T-helper 2 cell (primary cell): Measurements from ENCODE around the gene ZNF408.
"Not testable (repeated sequence)": the region's sequence is repeated elsewhere in the genome, so short reads cannot be mapped to it uniquely, and the experiment has no call there.

Experiments used
- DNase-seq, 5 experiments: peaks; one replicate each; pipeline versions ENCODE4 v3.0.0 to v3.0.0-alpha.2; 2012 to 2022

The ZNF408 gene

DNA sequence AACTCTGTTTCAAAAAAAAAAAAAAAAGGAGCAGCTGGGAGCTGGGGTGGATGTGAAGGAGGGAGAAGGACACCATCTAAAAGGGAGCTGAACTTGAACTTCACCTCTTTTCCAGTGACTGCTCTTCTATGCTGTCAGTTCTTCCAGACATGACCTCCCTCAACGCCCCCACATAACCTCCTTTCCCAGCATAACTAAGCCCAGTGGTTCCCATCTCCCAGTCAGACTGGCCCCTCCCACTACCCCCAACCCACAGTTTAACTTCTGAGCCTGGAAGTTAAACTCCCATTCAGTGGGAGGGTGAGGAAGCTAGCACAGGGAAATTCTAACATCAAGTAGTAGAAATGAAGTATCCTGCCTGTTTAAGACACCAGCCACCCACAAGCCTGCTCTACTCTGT is 2.2 kb upstream of the ZNF408 start:
- DNase-seq = no peak

GRCh38 chr11:46701078-46701654 is 335 bp downstream of the ZNF408 start:
- no peak for DNase-seq

DNA sequence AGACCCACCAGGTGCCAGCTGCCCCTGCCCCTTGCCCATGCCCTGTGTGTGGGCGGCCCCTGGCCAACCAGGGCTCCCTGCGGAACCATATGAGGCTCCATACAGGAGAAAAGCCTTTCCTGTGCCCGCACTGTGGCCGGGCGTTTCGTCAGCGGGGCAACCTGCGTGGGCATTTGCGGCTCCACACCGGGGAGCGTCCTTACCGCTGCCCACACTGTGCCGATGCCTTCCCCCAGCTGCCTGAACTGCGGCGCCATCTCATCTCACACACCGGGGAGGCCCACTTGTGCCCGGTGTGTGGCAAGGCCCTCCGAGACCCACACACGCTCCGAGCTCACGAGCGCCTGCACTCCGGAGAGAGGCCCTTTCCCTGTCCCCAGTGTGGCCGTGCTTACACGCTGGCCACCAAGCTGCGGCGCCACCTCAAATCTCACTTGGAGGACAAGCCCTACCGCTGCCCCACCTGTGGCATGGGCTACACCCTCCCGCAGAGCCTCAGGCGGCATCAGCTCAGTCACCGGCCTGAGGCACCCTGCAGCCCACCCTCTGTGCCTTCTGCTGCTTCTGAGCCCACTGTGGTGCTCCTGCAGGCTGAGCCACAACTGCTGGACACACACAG is 4.3 kb downstream of the ZNF408 start:
- DNase-seq = no peak

DNA sequence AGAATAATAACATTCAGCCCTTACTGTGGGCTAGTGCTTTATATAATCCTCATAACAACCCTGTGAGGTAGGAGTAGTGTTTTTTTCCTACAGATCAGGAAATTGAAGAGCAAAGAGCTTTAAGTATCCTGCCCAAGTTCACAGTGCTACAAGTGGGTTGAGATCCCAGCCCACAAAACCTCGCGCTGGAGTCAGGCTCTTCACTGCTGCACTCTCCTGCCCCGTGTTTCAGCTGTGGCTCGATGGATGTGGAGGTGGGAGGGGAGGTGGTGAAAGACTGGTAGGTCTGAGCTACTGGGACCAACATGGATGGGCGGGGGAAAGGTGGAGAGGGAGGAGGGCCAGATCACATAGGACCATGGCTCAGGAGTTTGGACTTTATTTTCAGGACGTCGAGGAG is 6.1 kb downstream of the ZNF408 start:
- DNase-seq = no peak

DNA sequence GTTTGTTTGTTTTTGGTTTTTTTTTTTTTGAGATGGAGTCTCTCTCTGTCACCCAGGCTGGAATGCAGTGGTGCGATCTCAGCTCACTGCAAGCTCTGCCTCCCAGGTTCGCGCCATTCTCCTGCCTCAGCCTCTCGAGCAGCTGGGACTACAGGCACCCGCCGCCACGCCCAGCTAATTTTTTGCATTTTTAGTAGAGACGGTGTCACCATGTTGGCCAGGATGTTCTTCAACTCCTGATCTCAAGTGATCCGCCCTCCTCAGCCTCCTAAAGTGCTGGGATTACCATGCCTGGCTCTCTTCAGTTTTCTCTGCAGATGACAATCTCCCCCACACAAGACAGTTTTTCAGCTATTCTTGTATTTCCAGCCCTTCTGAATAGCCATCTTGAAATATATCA is 8.5 kb downstream of the ZNF408 start:
- DNase-seq = not testable (repeated sequence)

- no peak for DNase-seq
Measured at GRCh38 chr11:46710821-46711269, 10.0 kb downstream of the ZNF408 start.

DNA sequence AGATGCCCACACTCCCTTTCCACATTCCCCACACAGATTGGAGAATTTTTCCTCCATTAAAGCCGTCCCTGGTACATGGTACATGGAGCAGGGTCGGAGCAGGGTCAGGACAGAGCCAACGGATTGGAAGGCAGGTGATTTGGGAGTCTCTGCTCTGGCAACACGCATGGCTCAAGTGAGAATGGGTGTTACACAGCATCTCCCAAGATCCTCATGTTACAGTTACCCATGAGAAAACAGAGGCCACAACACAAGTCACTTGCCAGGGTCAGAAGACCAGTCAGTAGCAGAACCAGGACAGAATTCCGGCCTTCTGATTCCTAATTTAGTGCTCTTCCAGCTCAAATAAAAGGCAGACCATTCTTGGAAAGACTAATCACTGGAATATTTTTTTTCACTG is 10.5 kb downstream of the ZNF408 start:
- DNase-seq = no peak

DNA sequence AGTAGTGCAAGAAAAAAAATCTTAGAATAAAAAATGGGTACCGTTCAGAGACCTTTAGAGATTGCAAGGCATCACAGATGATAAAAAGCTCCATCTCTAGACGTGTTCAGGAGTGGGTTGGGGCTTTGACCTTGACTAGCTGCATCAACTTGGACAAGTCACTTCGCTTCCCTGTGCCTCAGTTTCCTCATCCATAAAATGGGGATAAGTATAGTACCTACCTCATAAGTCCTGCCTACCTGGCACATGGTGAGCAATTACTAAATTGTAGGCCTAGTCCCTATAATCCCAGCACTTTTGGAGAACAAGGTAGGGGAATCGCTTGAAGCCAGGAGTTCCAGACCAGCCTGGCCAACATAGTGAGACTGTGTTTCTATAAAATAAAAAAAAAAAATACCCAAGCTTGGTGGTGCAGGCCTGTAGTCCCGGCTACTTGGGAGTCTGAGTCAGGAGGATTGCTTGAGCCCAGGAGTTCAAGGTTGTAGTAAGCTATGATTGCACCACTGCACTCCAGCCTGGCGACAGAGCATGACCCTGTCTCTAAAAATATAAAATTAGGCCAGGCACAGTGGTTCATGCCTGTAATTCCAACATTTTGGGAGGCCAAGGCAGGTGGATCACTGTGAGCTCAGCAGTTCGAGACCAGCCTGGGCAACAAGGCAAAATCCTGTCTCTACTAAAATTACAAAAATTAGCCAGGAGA is 12.2 kb downstream of the ZNF408 start:
- DNase-seq = no peak

- DNase-seq = not testable (repeated sequence)
Measured at GRCh38 chr11:46717825-46718154, 17.0 kb downstream of the ZNF408 start.

- peak in 1 of 5 experiments; percentile 18 for DNase-seq
Measured at GRCh38 chr11:46718155-46719019, 17.6 kb downstream of the ZNF408 start.

DNA sequence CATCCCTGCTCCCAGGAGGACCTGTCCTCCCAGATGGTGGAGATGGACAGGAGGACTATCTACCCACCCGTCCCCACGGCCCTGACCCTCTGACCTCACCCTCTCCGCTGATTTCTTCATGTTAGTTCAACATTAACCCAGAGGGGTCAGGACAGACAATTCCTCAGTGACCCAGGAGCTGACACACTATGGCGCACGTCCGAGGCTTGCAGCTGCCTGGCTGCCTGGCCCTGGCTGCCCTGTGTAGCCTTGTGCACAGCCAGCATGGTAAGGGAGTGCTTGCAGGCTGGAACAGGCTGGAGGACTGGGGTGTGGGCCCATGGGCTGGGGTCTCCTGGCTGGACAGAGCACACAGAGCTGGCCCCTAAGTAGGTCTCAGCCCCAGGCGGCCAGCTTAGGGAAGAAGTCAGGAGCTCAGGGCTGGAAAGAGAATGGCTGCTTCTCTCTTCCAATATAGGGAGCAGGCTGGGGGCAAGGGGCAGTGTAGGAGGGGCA is 18.3 kb downstream of the ZNF408 start, which contains the start of gene F2:
Gene F2 (plus strand): TSS at position 166 of the 495 bp plus-strand sequence. CDS start 23 bp downstream, at position 189.
- no peak for DNase-seq

DNA sequence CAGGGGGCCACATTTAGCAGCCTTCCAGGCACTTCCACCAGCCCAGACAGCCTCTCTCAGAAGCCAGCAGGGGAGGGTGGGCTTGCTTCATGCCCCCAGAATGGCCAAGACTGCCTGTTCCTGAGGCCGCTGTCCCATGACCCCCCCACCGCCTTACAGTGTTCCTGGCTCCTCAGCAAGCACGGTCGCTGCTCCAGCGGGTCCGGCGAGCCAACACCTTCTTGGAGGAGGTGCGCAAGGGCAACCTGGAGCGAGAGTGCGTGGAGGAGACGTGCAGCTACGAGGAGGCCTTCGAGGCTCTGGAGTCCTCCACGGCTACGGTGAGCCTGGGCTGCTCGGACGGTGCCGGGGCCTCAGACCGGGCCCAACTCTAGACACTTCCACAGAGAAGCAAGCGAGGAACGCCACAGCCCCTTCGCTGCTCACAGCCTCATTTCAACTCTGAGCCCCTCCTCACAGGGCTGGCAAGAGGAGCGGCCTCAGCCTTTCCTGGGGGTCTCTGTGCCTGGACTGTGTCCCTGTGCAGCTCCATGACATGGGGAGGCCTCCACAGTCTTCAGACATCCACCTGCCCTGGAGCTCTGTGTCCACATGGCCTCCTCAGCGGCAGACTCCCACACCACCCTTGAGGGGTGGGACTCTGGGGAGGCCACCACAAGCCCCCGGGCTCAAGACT is 18.9 kb downstream of the ZNF408 start:
- no peak for DNase-seq

GRCh38 chr11:46721286-46721685 is 20.5 kb downstream of the ZNF408 start:
- DNase-seq = no peak

GRCh38 chr11:46722566-46723358 is 21.9 kb downstream of the ZNF408 start:
- no peak for DNase-seq

GRCh38 chr11:46723359-46723680 is 22.5 kb downstream of the ZNF408 start:
- DNase-seq = no peak

- no peak for DNase-seq
Measured at GRCh38 chr11:46724088-46724487, 23.3 kb downstream of the ZNF408 start.

GRCh38 chr11:46725338-46726205 is 24.7 kb downstream of the ZNF408 start:
- DNase-seq = no peak

DNA sequence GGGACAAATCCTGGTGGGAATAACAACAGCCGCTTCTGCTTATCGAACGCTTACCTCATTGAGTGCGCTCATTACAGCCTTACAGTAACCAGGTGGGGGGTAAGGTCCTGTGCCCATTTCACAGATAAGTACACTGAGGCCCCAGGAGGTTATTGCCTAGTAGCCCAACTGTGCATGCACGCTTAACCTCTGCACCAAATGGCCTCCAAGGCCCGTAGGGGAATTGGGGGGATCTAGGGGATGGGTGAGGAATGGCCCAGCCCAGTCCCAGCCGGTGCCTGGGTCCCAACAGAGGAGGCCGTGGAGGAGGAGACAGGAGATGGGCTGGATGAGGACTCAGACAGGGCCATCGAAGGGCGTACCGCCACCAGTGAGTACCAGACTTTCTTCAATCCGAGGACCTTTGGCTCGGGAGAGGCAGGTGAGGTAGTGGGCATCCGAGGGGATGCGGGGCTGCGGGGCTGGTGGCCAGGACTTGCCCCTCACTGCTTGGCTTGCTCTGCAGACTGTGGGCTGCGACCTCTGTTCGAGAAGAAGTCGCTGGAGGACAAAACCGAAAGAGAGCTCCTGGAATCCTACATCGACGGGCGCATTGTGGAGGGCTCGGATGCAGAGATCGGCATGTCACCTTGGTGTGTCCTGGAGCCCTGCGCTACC is 25.5 kb downstream of the ZNF408 start:
- no peak for DNase-seq

GRCh38 chr11:46727952-46728658 is 27.3 kb downstream of the ZNF408 start:
- no peak for DNase-seq

GRCh38 chr11:46728659-46729040 is 27.8 kb downstream of the ZNF408 start:
- no peak for DNase-seq
